SU-DHL-6 (cell line): ENCODE measurements around the gene PCOLCE2.

Experiments used
- H2AFZ ChIP-seq: fragments of 200-600 bp; sonication (generic); 2 replicates; pipeline ENCODE4 v1.6.1; 2014; ENCODE audit warnings: low read depth, mild to moderate bottlenecking, moderate library complexity, mixed read lengths, antibody characterized with exemption, low read length; ENCODE audit not compliant: severe bottlenecking
- H3F3A ChIP-seq: fragments of 200-600 bp; shearing (Covaris generic); 2 replicates; pipeline ENCODE4 v1.6.0; 2016; ENCODE audit warnings: antibody characterized with exemption, mild to moderate bottlenecking; ENCODE audit not compliant: insufficient read depth
- H3K27ac ChIP-seq: fragments of 200-600 bp; sonication (generic); 2 replicates; pipeline ENCODE4 v1.5.1; 2016; ENCODE audit warnings: low read depth, mild to moderate bottlenecking, low read length, moderate library complexity, mixed read lengths
- H3K27me3 ChIP-seq: fragments of 200-600 bp; sonication (generic), shearing (Covaris generic); 2 replicates; pipeline ENCODE4 v1.6.0; 2014; ENCODE audit warnings: mild to moderate bottlenecking, low read length
- H3K36me3 ChIP-seq: fragments of 200-600 bp; sonication (generic); 2 replicates; pipeline ENCODE4 v1.6.1; 2014; ENCODE audit warnings: mild to moderate bottlenecking, low read length, mixed read lengths
- H3K4me2 ChIP-seq: fragments of 300-600, 200-600 bp; shearing (Covaris generic), sonication (generic); 2 replicates; pipeline ENCODE4 v1.6.0; 2014; ENCODE audit warnings: low read length, low read depth, mild to moderate bottlenecking; ENCODE audit not compliant: poor library complexity, severe bottlenecking
- H3K4me3 ChIP-seq: fragments of 200-600 bp; sonication (generic); 2 replicates; pipeline ENCODE4 v1.5.1; 2014; ENCODE audit warnings: antibody characterized with exemption, low read length, mild to moderate bottlenecking, mixed read lengths; ENCODE audit not compliant: insufficient read depth, poor library complexity, severe bottlenecking
- H3K79me2 ChIP-seq: fragments of 200-600 bp; sonication (generic); 2 replicates; pipeline ENCODE4 v1.6.1; 2014; ENCODE audit warnings: mild to moderate bottlenecking, low read length, moderate library complexity; ENCODE audit not compliant: insufficient read depth
- H3K9ac ChIP-seq: fragments of 200-600 bp; sonication (generic); 2 replicates; pipeline ENCODE4 v1.7.0; 2014; ENCODE audit warnings: mild to moderate bottlenecking, low read length
- H3K9me2 ChIP-seq: fragments of 200-600 bp; sonication (generic); replicated peaks from 2 replicates; pipeline ENCODE4 v1.6.1; 2014; ENCODE audit warnings: low read length; ENCODE audit not compliant: insufficient read depth
- H3K9me3 ChIP-seq: fragments of 200-600 bp; sonication (generic); 2 replicates; pipeline ENCODE4 v1.6.1; 2014; ENCODE audit warnings: low read length, mixed read lengths; ENCODE audit not compliant: insufficient read depth
- H4K20me1 ChIP-seq: fragments of 200-600 bp; sonication (generic); 2 replicates; pipeline ENCODE4 v1.6.1; 2014; ENCODE audit warnings: low read depth, mild to moderate bottlenecking, antibody characterized with exemption, low read length, moderate library complexity, mixed read lengths
- CTCF ChIP-seq: fragments of 200-600 bp; sonication (generic); IDR thresholded peaks from one replicate; pipeline ENCODE4 v1.5.1; 2017; ENCODE audit warnings: antibody characterized with exemption, mild to moderate bottlenecking, low read length, moderate library complexity; ENCODE audit not compliant: insufficient read depth, poor library complexity, severe bottlenecking
- EZH2phosphoT487 ChIP-seq: fragments of 200-600 bp; sonication (generic), shearing (Covaris generic); conservative IDR thresholded peaks from 2 replicates; pipeline ENCODE4 v1.6.1; 2018; ENCODE audit warnings: mild to moderate bottlenecking, antibody characterized with exemption, low read length, moderate library complexity, mixed read lengths

Gene PCOLCE2

GRCh38 chr3:142898346-142899213 lies 9.7 kb upstream of the PCOLCE2 start:
- Histone ChIP-seq H3K79me2 (no peaks in the 10 kb centered on the region), H3K27ac (no peak overlapping the region), H3F3A (no peaks in the 10 kb centered on the region), H4K20me1 (no peaks in the 10 kb centered on the region), H3K9ac (no peak overlapping the region), H3K9me3 (no peaks in the 10 kb centered on the region), H3K4me2 (no peak overlapping the region), H3K4me3 (no peak overlapping the region), H3K9me2 (no peaks in the 10 kb centered on the region), H3K27me3 (no peaks in the 10 kb centered on the region), H2AFZ (no peak overlapping the region), H3K36me3 (no peaks in the 10 kb centered on the region)
- TF ChIP-seq EZH2phosphoT487 (no peak), CTCF (no peak)

DNA sequence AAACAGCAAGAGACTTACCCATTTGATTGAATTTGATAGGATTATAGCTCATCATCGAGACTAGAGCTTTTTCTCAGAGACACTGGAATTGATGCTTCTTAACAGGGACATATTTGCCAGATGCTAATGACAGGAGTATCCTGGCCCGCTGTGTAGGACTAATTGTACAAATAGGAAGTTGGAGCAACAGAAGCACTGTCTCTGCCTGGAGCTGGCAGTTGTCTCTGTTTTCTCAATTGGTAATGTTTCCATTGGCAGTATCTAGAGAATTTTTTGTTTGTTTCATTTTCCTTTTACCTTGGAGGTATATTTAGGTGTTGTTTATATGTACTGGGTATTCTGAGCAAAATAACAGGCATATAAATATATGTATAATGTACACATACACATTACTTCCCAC lies 8.9 kb upstream of the PCOLCE2 start:
- Histone ChIP-seq H3K4me2 (no peak overlapping the region), H3F3A (no peaks in the 10 kb centered on the region), H2AFZ (no peak overlapping the region), H3K27ac (no peak overlapping the region), H3K9me2 (no peaks in the 10 kb centered on the region), H3K9ac (no peak overlapping the region), H3K27me3 (no peaks in the 10 kb centered on the region), H3K36me3 (no peaks in the 10 kb centered on the region), H4K20me1 (no peaks in the 10 kb centered on the region), H3K4me3 (no peak overlapping the region), H3K79me2 (no peaks in the 10 kb centered on the region), H3K9me3 (no peaks in the 10 kb centered on the region)
- TF ChIP-seq EZH2phosphoT487 = no peak

- H3K27ac ChIP-seq = no peak overlapping the region
Measured at GRCh38 chr3:142896996-142897395, 8.1 kb upstream of the PCOLCE2 start.

DNA sequence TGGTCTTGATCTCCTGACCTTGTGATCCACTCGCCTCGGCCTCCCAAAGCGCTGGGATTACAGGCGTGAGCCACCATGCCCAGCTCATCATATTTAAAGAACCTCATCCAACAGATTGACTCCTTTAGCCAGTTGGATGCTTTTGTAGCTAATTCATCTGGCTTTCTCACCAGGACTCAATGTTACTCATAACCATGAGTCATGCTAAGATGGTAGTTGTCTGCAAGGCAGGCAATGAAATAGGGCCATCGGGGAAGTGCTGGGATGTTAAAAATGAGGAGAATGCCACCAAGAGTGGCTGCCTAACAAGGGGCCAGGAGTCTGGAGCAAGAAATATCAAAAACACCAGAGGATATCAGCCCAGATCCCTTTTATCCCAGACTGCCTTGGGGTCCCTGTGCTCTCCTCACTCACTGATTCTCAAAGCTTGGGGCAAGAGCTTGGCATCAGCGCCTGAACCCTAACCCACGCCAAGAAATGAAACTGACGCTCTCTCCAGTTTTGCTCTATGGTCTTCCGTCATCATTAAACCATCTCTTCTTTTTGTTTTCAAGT lies 7.4 kb upstream of the PCOLCE2 start:
- H4K20me1 ChIP-seq = no peaks in the 10 kb centered on the region
- no peak overlapping the region for H3K4me3 ChIP-seq
- no peaks in the 10 kb centered on the region for H3K27me3 ChIP-seq
- no peaks in the 10 kb centered on the region for H3K9me3 ChIP-seq
- no peak overlapping the region for H3K9ac ChIP-seq
- no peaks in the 10 kb centered on the region for H3K36me3 ChIP-seq
- no peaks in the 10 kb centered on the region for H3K79me2 ChIP-seq
- H2AFZ ChIP-seq = no peak overlapping the region
- TF ChIP-seq EZH2phosphoT487 = no peak
- TF ChIP-seq CTCF = no peak
- no peaks in the 10 kb centered on the region for H3F3A ChIP-seq
- no peak overlapping the region for H3K4me2 ChIP-seq
- H3K27ac ChIP-seq = no peak overlapping the region
- no peaks in the 10 kb centered on the region for H3K9me2 ChIP-seq

More at GRCh38 chr3:142896996-142897395, 8.1 kb upstream of the PCOLCE2 start:
- H3K9me3 ChIP-seq = no peaks in the 10 kb centered on the region
- no peak for TF ChIP-seq EZH2phosphoT487
- H3K9ac ChIP-seq = no peak overlapping the region
- H3K4me3 ChIP-seq = no peak overlapping the region
- H3F3A ChIP-seq = no peaks in the 10 kb centered on the region
- H3K4me2 ChIP-seq = no peak overlapping the region
- H3K27me3 ChIP-seq = no peaks in the 10 kb centered on the region
- H3K79me2 ChIP-seq = no peaks in the 10 kb centered on the region
- H3K36me3 ChIP-seq = no peaks in the 10 kb centered on the region
- H4K20me1 ChIP-seq = no peaks in the 10 kb centered on the region
- H3K9me2 ChIP-seq = no peaks in the 10 kb centered on the region
- no peak overlapping the region for H2AFZ ChIP-seq
